ENCODE measurements around the gene ZFYVE1. TPM values are rescaled to one million over a fixed set of nuclear protein-coding genes. Genes with fewer than 3 reads are reported as not detected.
A peak's percentile ranks its signal among the peaks of the same experiment; 100 is the strongest.

The ZFYVE1 gene
- total and polyA plus RNA-seq, 10 of the 15 experiments (the other 5 are each of a cell fraction or from before 2014, with no cell fraction given): 1.2 to 13.3 (median 6.4) TPM

GRCh38 chr14:72926292-72927028 lies 100.4 kb downstream of the ZFYVE1 start, which contains the start of gene DCAF4 (continued):
- TF ChIP-seq ZBTB40 (IDR thresholded peaks at IDR 0.05; ENCODE audit: borderline replicate concordance): peak; percentile 47; the same call in 1 of the 2 replicates
- TF ChIP-seq SKIL (IDR thresholded peaks at IDR 0.05; ENCODE audit: low read depth, poor library complexity, severe bottlenecking): no peak
- TF ChIP-seq JUND (IDR thresholded peaks at IDR 0.05; ENCODE audit: low read depth, low read length): no peak
- peak; percentile 99 for TF ChIP-seq PKNOX1 (IDR thresholded peaks at IDR 0.05)
- TF ChIP-seq YY1 (IDR thresholded peaks at IDR 0.05; ENCODE audit: low read depth, low read length): 0 out of 2 replicates have a peak, but pooled peaks have one; percentile 13
- TF ChIP-seq RAD21 (IDR thresholded peaks at IDR 0.05; ENCODE audit: insufficient read depth, low read depth, low read length): no peak
- no peak for TF ChIP-seq RB1 (IDR thresholded peaks at IDR 0.05; ENCODE audit: borderline replicate concordance)
- TF ChIP-seq TARDBP (IDR thresholded peaks at IDR 0.05; ENCODE audit: borderline replicate concordance): no peak
- peak; percentile 97 for TF ChIP-seq SP1 (IDR thresholded peaks at IDR 0.05; ENCODE audit: low read depth, low read length)
- no peak for TF ChIP-seq ASH2L (IDR thresholded peaks at IDR 0.05; ENCODE audit: borderline replicate concordance, low read depth)
- peak; percentile 53; the same call in 1 of the 2 replicates for TF ChIP-seq GATAD2B (conservative IDR thresholded peaks at IDR 0.05; ENCODE audit: low read depth)
- no peak for TF ChIP-seq SUZ12 (IDR thresholded peaks at IDR 0.05; ENCODE audit: unreplicated experiment)
- TF ChIP-seq CEBPZ (IDR thresholded peaks at IDR 0.05; ENCODE audit: low read depth, low read length): peak; percentile 64; the same call in 1 of the 2 replicates
- TF ChIP-seq MEF2A (IDR thresholded peaks at IDR 0.05; ENCODE audit: insufficient read depth, low read depth, low read length): no peak
- TF ChIP-seq BACH1 (IDR thresholded peaks at IDR 0.05; ENCODE audit: borderline replicate concordance): 0 out of 2 replicates have a peak, but pooled peaks have one; percentile 50
- peak; percentile 97 for TF ChIP-seq NKRF (conservative IDR thresholded peaks at IDR 0.05)

All from GM12878 (cell line).